Osteoblast (primary cell): ENCODE data around the gene PNPLA6. TPM values are rescaled to one million over a fixed set of nuclear protein-coding genes. Genes with fewer than 3 reads are reported as not detected.

Source experiments
- DNase-seq: peaks from one replicate; pipeline ENCODE4 v3.0.0; 2011; ENCODE audit warnings: low spot score, mixed read lengths; ENCODE audit not compliant: insufficient read length; ENCODE audit errors: missing footprints
- H2AFZ ChIP-seq: 2 replicates; pipeline ENCODE4 v1.6.0; 2011; ENCODE audit warnings: mild to moderate bottlenecking, low read length
- H3K27ac ChIP-seq: 2 replicates; pipeline ENCODE4 v1.5.1; 2011; ENCODE audit warnings: mild to moderate bottlenecking, low read depth, low read length, moderate library complexity
- H3K27me3 ChIP-seq: 2 replicates; pipeline ENCODE4 v1.6.0; 2012; ENCODE audit warnings: mild to moderate bottlenecking, control low read depth, inconsistent platforms, low read length, moderate library complexity; ENCODE audit not compliant: insufficient read depth
- H3K36me3 ChIP-seq: 2 replicates; pipeline ENCODE4 v1.5.1; 2011; ENCODE audit warnings: mild to moderate bottlenecking, low read length, control low read depth, moderate library complexity; ENCODE audit not compliant: insufficient read depth
- H3K4me1 ChIP-seq: 2 replicates; pipeline ENCODE4 v1.5.1; 2011; ENCODE audit warnings: mild to moderate bottlenecking, low read length, control low read depth, moderate library complexity; ENCODE audit not compliant: insufficient read depth
- H3K4me2 ChIP-seq: 2 replicates; pipeline ENCODE4 v1.6.0; 2011; ENCODE audit warnings: mild to moderate bottlenecking, low read length; ENCODE audit not compliant: insufficient read depth
- H3K4me3 ChIP-seq: fragments of 200-600 bp; sonication (generic); 3 replicates; pipeline ENCODE4 v1.5.1; 2012; ENCODE audit warnings: mild to moderate bottlenecking, low read length, inconsistent platforms; ENCODE audit not compliant: insufficient read depth
- H3K79me2 ChIP-seq: 2 replicates; pipeline ENCODE4 v1.6.0; 2012; ENCODE audit warnings: mild to moderate bottlenecking, low read length, control low read depth, inconsistent platforms; ENCODE audit not compliant: insufficient read depth
- H3K9me3 ChIP-seq: 2 replicates; pipeline ENCODE4 v1.5.1; 2011; ENCODE audit warnings: low read depth, low read length, control low read depth
- H4K20me1 ChIP-seq: 2 replicates; pipeline ENCODE4 v1.6.0; 2012; ENCODE audit warnings: mild to moderate bottlenecking, low read length, control low read depth; ENCODE audit not compliant: insufficient read depth
- CTCF ChIP-seq: IDR thresholded peaks from 2 replicates; pipeline ENCODE4 v1.5.1; 2011; ENCODE audit warnings: mild to moderate bottlenecking, low read depth, low read length, moderate library complexity; ENCODE audit errors: extremely low read depth
- total RNA-seq: library from RNA; depleted of rRNA; stranded (reverse); fragments of >200 nt; gene quantifications from 2 replicates; pipeline ENCODE4 v1.2.3, GENCODE V29; 2012

Gene PNPLA6
- total RNA-seq, 1 donor, result 83.6 TPM

GRCh38 chr19:7529610-7530490 is 5.7 kb upstream of the PNPLA6 start:
- Histone ChIP-seq H3K9me3 (no peaks in the 10 kb centered on the region), H3K27ac (no peak overlapping the region), H4K20me1 (no peaks in the 10 kb centered on the region), H3K36me3 (peaks cover 5% of the 10 kb centered on the region), H2AFZ (no peak overlapping the region), H3K4me3 (no peak overlapping the region), H3K27me3 (no peaks in the 10 kb centered on the region), H3K4me2 (no peak overlapping the region), H3K79me2 (no peaks in the 10 kb centered on the region), H3K4me1 (peaks cover 7% of the 10 kb centered on the region)
- no peak for TF ChIP-seq CTCF
- no peak for DNase-seq

GRCh38 chr19:7533281-7533885 is 2.1 kb upstream of the PNPLA6 start:
- H3K4me2 ChIP-seq, result peak overlapping the region; percentile 98
- peak overlapping the region; percentile 92 for H2AFZ ChIP-seq
- H3K4me3 ChIP-seq, result peak overlapping the region; percentile 99
- H3K27me3 ChIP-seq, result no peaks in the 10 kb centered on the region
- peak; percentile 96 for DNase-seq
- no peaks in the 10 kb centered on the region for H3K9me3 ChIP-seq
- peaks cover 14% of the 10 kb centered on the region for H3K36me3 ChIP-seq
- H3K4me1 ChIP-seq, result peaks cover 12% of the 10 kb centered on the region
- no peaks in the 10 kb centered on the region for H4K20me1 ChIP-seq
- peaks cover 3% of the 10 kb centered on the region for H3K79me2 ChIP-seq
- H3K27ac ChIP-seq, result peak overlapping the region; percentile 54
- TF ChIP-seq CTCF, result no peak

- peaks cover 16% of the 10 kb centered on the region for H3K36me3 ChIP-seq
- no peaks in the 10 kb centered on the region for H3K27me3 ChIP-seq
- peak overlapping the region; percentile 92 for H2AFZ ChIP-seq
- H4K20me1 ChIP-seq, result no peaks in the 10 kb centered on the region
- no peak for TF ChIP-seq CTCF
- peaks cover 12% of the 10 kb centered on the region for H3K4me1 ChIP-seq
- peak overlapping the region; percentile 98 for H3K4me2 ChIP-seq
- H3K9me3 ChIP-seq, result no peaks in the 10 kb centered on the region
- DNase-seq, result peak; percentile 99
- H3K79me2 ChIP-seq, result peaks cover 3% of the 10 kb centered on the region
- peak overlapping the region; percentile 99 for H3K4me3 ChIP-seq
- peak overlapping the region; percentile 78 for H3K27ac ChIP-seq
These were observed 1.5 kb upstream of the PNPLA6 start for GRCh38 chr19:7533925-7534480.

- Histone ChIP-seq H3K36me3 (peaks cover 16% of the 10 kb centered on the region), H3K27me3 (no peaks in the 10 kb centered on the region), H3K4me2 (peak overlapping the region; percentile 98), H4K20me1 (no peaks in the 10 kb centered on the region), H3K4me1 (peaks cover 12% of the 10 kb centered on the region), H3K27ac (peak overlapping the region; percentile 78), H3K9me3 (no peaks in the 10 kb centered on the region), H3K4me3 (peak overlapping the region; percentile 99), H2AFZ (peak overlapping the region; percentile 89), H3K79me2 (peaks cover 3% of the 10 kb centered on the region)
- DNase-seq, result peak; percentile 98
- TF ChIP-seq CTCF, result peak; percentile 46
These were observed 928 bp upstream of the PNPLA6 start for GRCh38 chr19:7534531-7535046.
